Sigmoid colon (tissue), 4 donors: ENCODE data around the gene TOR2A.

Experiments used
- EP300 ChIP-seq, 4 donors: sonication (generic); formaldehyde crosslinking; IDR thresholded peaks; one replicate each; pipeline ENCODE4 v1.6.1; 2017; ENCODE audit warnings: antibody characterized with exemption in 4 of 4
- POLR2AphosphoS5 ChIP-seq, 4 donors: sonication (generic); formaldehyde crosslinking; IDR thresholded peaks; one replicate each; pipeline ENCODE4 v1.6.1; 2017; ENCODE audit warnings: antibody characterized with exemption in 4 of 4

DNA sequence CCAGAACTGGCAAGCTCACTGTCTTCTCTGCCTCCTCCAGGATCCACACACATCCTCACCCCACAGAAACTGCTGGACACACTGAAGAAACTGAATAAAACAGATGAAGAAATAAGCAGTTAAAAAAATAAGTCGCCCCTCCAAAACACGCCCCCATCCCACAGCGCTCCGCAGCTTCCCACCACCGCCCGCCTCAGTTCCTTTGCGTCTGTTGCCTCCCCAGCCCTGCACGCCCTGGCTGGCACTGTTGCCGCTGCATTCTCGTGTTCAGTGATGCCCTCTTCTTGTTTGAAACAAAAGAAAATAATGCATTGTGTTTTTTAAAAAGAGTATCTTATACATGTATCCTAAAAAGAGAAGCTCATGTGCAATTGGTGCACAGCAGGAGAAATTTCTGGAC, 44.4 kb downstream of the TOR2A start:
- TF ChIP-seq EP300 (IDR thresholded peaks at IDR 0.05) (no peak), POLR2AphosphoS5 (IDR thresholded peaks at IDR 0.05) (no peak)
